WTC11 (cell line): ENCODE data around the gene ZNF557. TPM values are rescaled to one million over a fixed set of nuclear protein-coding genes. Genes with fewer than 3 reads are reported as not detected.
"Not testable (repeated sequence)": the region's sequence is repeated elsewhere in the genome, so short reads cannot be mapped to it uniquely, and the experiment has no call there.

Experiments used
- ATAC-seq: fragments of 200-7000 bp; cut with Tn5 transposase; 2 replicates; pipeline ENCODE4 v1.10.0; 2021; ENCODE audit warnings: mild to moderate bottlenecking, moderate library complexity
- CTCF ChIA-PET: fragments of 300-600 bp; sonication (Branson Sonifier 250); formaldehyde crosslinking; loops from one replicate; lab custom pipeline; 2021; ENCODE audit warnings: antibody characterized with exemption; lab: Charles Lee
- POLR2A ChIA-PET: fragments of 350-600 bp; sonication (Branson Sonifier 250); formaldehyde crosslinking; loops from one replicate; lab custom pipeline; 2021; ENCODE audit warnings: antibody characterized with exemption; lab: Charles Lee
- DNase-seq: peaks from one replicate; pipeline ENCODE4 v3.0.0; 2021; ENCODE audit warnings: low spot score
- H3K27ac Mint-ChIP-seq: 2 replicates; pipeline ENCODE4 v1.8.0; 2021; ENCODE audit warnings: mixed read lengths
- H3K27me3 Mint-ChIP-seq: 2 replicates; pipeline ENCODE4 v1.8.0; 2021; ENCODE audit warnings: low read depth, mild to moderate bottlenecking, moderate library complexity, mixed read lengths
- H3K36me3 Mint-ChIP-seq: 2 replicates; pipeline ENCODE4 v1.8.0; 2021; ENCODE audit warnings: mixed read lengths
- H3K4me1 Mint-ChIP-seq: 2 replicates; pipeline ENCODE4 v1.8.0; 2022; ENCODE audit warnings: mixed read lengths
- H3K4me3 Mint-ChIP-seq: 2 replicates; pipeline ENCODE4 v1.8.0; 2021; ENCODE audit warnings: mild to moderate bottlenecking, moderate library complexity, mixed read lengths
- H3K9me3 Mint-ChIP-seq: 2 replicates; pipeline ENCODE4 v1.8.0; 2021; ENCODE audit warnings: mixed read lengths
- total RNA-seq: library from RNA; stranded (reverse); gene quantifications from 3 replicates; pipeline ENCODE4 v1.2.3, GENCODE V29; 2021

The ZNF557 gene
- total RNA-seq, 1 experiment from 2014 or later = 6.7 TPM

DNA sequence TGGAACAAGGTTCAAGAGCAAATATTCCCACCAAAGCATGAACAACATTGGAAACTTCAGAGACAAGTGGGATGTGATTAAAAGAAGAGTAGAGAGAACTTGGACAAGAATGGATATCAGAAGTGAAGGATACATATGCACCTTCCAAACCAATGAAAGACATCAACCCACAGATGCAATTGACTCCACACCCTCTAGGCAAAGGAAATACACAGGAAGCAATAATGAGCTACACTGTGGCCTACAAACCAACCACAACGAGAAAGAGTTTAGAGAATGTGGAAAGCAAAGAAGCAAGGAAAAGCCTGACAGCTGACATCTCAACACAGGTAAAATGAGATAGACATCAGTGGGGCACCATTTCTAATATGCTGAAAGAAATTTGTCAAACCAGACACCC lies 40.7 kb upstream of the ZNF557 start:
- H3K9me3 Mint-ChIP-seq, H3K4me1 Mint-ChIP-seq, CTCF ChIA-PET, POLR2A ChIA-PET, H3K36me3 Mint-ChIP-seq, DNase-seq, H3K27ac Mint-ChIP-seq, H3K4me3 Mint-ChIP-seq, H3K27me3 Mint-ChIP-seq, ATAC-seq: not testable (repeated sequence)

DNA sequence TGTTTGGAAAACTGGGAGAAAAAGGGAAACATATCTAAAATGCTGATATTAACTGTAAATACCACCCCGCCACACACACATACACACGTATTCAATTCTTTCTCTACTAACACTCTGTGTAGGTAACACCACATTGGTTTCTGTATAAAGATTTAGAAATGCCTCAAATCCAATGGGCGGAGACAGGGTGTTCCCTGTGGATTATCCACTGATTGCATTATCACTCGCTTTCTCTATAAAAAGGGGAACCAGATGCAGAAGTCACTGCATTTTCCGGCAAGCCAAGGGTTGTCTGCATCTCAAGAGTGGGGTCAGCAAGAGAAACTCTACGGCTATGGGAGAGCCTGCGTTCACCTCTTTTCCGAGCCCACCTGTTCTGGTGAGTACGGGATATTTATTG lies 39.2 kb upstream of the ZNF557 start, which contains the start of gene MBD3L5:
Gene MBD3L5 (plus strand): TSS at position 301 of the 400 bp plus-strand sequence. CDS start 34 bp downstream, at position 335.
- POLR2A ChIA-PET, H3K27me3 Mint-ChIP-seq, H3K4me1 Mint-ChIP-seq, H3K4me3 Mint-ChIP-seq, H3K9me3 Mint-ChIP-seq, H3K36me3 Mint-ChIP-seq, H3K27ac Mint-ChIP-seq, ATAC-seq, CTCF ChIA-PET, DNase-seq: not testable (repeated sequence)

DNA sequence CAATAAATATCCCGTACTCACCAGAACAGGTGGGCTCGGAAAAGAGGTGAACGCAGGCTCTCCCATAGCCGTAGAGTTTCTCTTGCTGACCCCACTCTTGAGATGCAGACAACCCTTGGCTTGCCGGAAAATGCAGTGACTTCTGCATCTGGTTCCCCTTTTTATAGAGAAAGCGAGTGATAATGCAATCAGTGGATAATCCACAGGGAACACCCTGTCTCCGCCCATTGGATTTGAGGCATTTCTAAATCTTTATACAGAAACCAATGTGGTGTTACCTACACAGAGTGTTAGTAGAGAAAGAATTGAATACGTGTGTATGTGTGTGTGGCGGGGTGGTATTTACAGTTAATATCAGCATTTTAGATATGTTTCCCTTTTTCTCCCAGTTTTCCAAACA lies 29.4 kb upstream of the ZNF557 start, which contains the start of gene MBD3L4:
Gene MBD3L4 (minus strand): TSS at position 101 of the 400 bp plus-strand sequence. CDS start 35 bp downstream, at position 66.
- CTCF ChIA-PET, DNase-seq, H3K4me1 Mint-ChIP-seq, ATAC-seq, H3K36me3 Mint-ChIP-seq, H3K9me3 Mint-ChIP-seq, POLR2A ChIA-PET, H3K27me3 Mint-ChIP-seq, H3K27ac Mint-ChIP-seq, H3K4me3 Mint-ChIP-seq: not testable (repeated sequence)

DNA sequence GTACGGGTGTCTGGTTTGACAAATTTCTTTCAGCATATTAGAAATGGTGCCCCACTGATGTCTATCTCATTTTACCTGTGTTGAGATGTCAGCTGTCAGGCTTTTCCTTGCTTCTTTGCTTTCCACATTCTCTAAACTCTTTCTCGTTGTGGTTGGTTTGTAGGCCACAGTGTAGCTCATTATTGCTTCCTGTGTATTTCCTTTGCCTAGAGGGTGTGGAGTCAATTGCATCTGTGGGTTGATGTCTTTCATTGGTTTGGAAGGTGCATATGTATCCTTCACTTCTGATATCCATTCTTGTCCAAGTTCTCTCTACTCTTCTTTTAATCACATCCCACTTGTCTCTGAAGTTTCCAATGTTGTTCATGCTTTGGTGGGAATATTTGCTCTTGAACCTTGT lies 27.9 kb upstream of the ZNF557 start:
- H3K36me3 Mint-ChIP-seq, DNase-seq, H3K4me1 Mint-ChIP-seq, H3K27me3 Mint-ChIP-seq, CTCF ChIA-PET, H3K4me3 Mint-ChIP-seq, H3K27ac Mint-ChIP-seq, H3K9me3 Mint-ChIP-seq, POLR2A ChIA-PET, ATAC-seq: not testable (repeated sequence)

DNA sequence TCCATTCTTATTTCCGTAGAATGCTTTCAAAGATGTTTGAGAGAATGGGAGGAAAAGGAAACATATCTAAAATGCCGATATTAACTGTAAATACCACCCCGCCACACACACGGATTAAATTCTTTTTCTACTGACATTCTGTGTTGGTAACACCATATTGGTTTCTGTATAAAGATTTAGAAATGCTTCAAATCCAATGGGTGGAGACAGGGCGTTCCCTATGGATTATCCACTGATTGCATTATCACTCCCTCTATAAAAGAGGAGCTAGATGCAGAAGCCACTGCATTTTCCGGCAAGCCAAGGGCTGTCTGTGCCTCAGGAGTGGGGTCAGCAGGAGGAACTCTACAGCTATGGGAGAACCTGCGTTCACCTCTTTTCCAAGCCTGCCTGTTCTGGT lies 20.5 kb upstream of the ZNF557 start, which contains the start of gene MBD3L2:
Gene MBD3L2 (plus strand): TSS at position 301 of the 400 bp plus-strand sequence. CDS start 53 bp downstream, at position 354.
- H3K4me1 Mint-ChIP-seq, H3K27me3 Mint-ChIP-seq, H3K9me3 Mint-ChIP-seq, H3K4me3 Mint-ChIP-seq, H3K36me3 Mint-ChIP-seq, CTCF ChIA-PET, POLR2A ChIA-PET, DNase-seq, ATAC-seq, H3K27ac Mint-ChIP-seq: not testable (repeated sequence)

DNA sequence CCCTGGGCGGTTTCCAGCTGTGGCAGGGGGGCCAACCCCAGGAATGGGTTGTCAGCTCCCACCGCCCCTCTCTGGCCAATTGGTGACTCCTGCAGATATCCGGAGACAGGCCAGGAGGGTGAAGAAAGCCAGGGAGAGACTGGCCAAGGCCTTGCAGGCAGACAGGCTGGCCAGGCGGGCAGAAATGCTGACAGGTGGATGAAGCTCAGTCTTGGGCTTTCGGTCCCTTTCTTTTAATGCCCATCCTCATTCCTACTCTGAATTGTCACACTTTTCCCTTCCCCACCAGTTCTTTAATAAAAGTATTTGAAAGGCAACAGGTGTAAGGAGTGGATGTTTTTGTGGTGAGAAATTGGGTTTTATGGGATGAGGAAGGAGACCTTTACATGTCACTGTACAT lies 18.1 kb upstream of the ZNF557 start:
- ATAC-seq, DNase-seq, H3K9me3 Mint-ChIP-seq, CTCF ChIA-PET, H3K27ac Mint-ChIP-seq, POLR2A ChIA-PET, H3K4me3 Mint-ChIP-seq, H3K36me3 Mint-ChIP-seq, H3K27me3 Mint-ChIP-seq, H3K4me1 Mint-ChIP-seq: not testable (repeated sequence)

DNA sequence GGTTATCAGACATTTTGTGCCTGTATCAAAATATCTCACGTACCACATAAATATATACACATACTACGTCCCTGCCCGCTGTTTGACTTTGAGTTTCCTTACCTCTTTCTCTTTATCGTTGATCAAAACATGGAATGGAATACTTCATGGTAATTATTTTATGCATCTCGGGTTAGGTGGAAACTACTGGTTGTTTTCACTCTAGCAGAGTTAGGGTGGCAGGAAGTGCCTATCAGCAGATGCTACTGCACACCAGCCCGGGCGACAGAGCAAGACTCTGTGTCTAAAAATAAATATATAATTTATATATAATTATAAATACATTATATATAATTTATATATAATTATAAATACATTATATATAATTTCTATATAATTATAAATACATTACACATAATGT lies 16.6 kb upstream of the ZNF557 start:
- CTCF ChIA-PET, ATAC-seq, H3K27ac Mint-ChIP-seq, DNase-seq, H3K27me3 Mint-ChIP-seq, H3K4me3 Mint-ChIP-seq, H3K4me1 Mint-ChIP-seq, H3K36me3 Mint-ChIP-seq, POLR2A ChIA-PET, H3K9me3 Mint-ChIP-seq: not testable (repeated sequence)

DNA sequence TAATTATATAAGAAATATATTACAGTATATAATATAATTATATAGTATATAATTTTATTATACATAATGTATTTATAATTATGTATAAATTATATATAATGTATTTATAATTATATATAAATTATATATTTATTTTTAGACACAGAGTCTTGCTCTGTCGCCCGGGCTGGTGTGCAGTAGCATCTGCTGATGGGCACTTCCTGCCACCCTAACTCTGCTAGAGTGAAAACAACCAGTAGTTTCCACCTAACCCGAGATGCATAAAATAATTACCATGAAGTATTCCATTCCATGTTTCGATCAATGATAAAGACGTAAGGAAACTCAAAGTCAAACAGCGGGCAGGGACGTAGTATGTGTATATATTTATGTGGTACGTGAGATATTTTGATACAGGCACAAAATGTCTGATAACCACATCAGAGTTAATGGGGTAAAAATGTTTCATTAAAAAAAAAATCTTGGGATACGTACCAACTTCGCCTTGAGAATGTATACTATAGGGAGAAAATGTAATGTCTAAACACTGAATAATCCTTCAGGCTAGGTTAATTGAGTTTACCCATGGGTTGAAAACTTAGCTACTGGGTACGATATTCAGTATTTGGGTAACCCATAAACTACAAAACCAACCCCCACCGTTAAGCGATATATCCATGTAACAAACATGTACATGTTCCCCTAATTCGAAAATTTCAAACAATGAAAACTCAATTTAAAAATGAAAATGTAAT lies 14.7 kb upstream of the ZNF557 start:
- H3K4me3 Mint-ChIP-seq, H3K36me3 Mint-ChIP-seq, CTCF ChIA-PET, H3K4me1 Mint-ChIP-seq, ATAC-seq, H3K9me3 Mint-ChIP-seq, H3K27ac Mint-ChIP-seq, POLR2A ChIA-PET, H3K27me3 Mint-ChIP-seq, DNase-seq: not testable (repeated sequence)

DNA sequence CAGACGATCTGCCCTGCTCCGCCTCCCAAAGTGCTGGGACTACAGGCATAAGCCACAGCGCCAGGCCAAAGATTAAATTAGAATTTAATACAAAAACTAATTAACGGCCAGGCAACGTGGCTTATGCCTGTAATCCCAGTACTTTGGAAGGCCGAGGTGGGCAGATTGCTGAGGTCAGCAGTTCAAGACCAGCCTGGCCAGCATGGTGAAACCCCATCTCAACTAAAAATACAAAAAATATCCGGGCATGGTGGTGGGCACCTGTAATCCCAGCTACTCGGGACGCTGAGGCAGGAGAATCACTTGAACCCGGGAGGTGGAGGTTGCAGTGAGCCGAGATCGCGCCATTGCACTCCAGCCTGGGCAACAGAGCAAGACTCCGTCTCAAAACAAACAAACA lies 13.8 kb upstream of the ZNF557 start:
- DNase-seq, CTCF ChIA-PET, H3K27ac Mint-ChIP-seq, H3K4me1 Mint-ChIP-seq, H3K4me3 Mint-ChIP-seq, H3K27me3 Mint-ChIP-seq, ATAC-seq, POLR2A ChIA-PET, H3K36me3 Mint-ChIP-seq, H3K9me3 Mint-ChIP-seq: not testable (repeated sequence)

DNA sequence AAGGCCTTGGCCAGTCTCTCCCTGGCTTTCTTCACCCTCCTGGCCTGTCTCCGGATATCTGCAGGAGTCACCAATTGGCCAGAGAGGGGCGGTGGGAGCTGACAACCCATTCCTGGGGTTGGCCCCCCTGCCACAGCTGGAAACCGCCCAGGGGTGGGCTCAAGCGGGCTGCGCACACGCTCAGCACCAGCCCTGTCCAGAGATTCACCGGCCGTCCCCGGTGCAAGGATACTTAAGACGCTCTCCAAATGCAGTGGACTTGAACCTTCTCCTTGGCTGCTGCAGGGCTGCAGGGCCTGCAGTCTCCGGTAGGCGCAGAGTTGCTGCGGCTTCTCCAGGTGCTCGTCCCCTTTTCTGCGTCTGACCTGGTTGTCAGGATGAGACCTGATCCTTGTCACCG lies 13.1 kb upstream of the ZNF557 start:
- H3K9me3 Mint-ChIP-seq, POLR2A ChIA-PET, CTCF ChIA-PET, H3K27me3 Mint-ChIP-seq, H3K36me3 Mint-ChIP-seq, H3K27ac Mint-ChIP-seq, DNase-seq, H3K4me3 Mint-ChIP-seq, ATAC-seq, H3K4me1 Mint-ChIP-seq: not testable (repeated sequence)

DNA sequence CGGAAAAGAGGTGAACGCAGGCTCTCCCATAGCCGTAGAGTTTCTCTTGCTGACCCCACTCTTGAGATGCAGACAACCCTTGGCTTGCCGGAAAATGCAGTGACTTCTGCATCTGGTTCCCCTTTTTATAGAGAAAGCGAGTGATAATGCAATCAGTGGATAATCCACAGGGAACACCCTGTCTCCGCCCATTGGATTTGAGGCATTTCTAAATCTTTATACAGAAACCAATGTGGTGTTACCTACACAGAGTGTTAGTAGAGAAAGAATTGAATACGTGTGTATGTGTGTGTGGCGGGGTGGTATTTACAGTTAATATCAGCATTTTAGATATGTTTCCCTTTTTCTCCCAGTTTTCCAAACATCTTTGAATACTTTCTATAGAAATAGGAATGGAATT lies 10.9 kb upstream of the ZNF557 start, which contains the start of gene MBD3L3:
Gene MBD3L3 (minus strand): TSS at position 101 of the 400 bp plus-strand sequence. CDS start 71 bp downstream, at position 30.
- H3K27ac Mint-ChIP-seq, CTCF ChIA-PET, H3K9me3 Mint-ChIP-seq, POLR2A ChIA-PET, DNase-seq, H3K4me3 Mint-ChIP-seq, H3K36me3 Mint-ChIP-seq, ATAC-seq, H3K27me3 Mint-ChIP-seq, H3K4me1 Mint-ChIP-seq: not testable (repeated sequence)

DNA sequence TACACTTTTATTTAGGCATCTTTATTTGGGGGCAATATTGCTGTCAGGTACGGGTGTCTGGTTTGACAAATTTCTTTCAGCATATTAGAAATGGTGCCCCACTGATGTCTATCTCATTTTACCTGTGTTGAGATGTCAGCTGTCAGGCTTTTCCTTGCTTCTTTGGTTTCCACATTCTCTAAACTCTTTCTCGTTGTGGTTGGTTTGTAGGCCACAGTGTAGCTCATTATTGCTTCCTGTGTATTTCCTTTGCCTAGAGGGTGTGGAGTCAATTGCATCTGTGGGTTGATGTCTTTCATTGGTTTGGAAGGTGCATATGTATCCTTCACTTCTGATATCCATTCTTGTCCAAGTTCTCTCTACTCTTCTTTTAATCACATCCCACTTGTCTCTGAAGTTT lies 9.5 kb upstream of the ZNF557 start:
- H3K36me3 Mint-ChIP-seq, POLR2A ChIA-PET, ATAC-seq, H3K27me3 Mint-ChIP-seq, CTCF ChIA-PET, DNase-seq, H3K4me1 Mint-ChIP-seq, H3K27ac Mint-ChIP-seq, H3K4me3 Mint-ChIP-seq: not testable (repeated sequence)
- peaks cover 18% of the 10 kb centered on the region for H3K9me3 Mint-ChIP-seq
